B cell (primary cell): Measurements from ENCODE around the gene TEAD1. TPM values are rescaled to one million over a fixed set of nuclear protein-coding genes. Genes with fewer than 3 reads are reported as not detected.

Experiments
- ATAC-seq: fragments of 200-7000 bp; cut with Tn5 transposase; one replicate; pipeline ENCODE4 v1.10.0; 2021; ENCODE audit warnings: low read depth, mild to moderate bottlenecking, moderate number of reproducible peaks, moderate library complexity
- CTCF ChIA-PET: fragments of 350-600 bp; sonication (Branson Sonifier 250); formaldehyde crosslinking; loops from one replicate; lab custom pipeline; 2021; ENCODE audit warnings: antibody characterized with exemption, inconsistent platforms; lab: Charles Lee
- POLR2A ChIA-PET: fragments of 350-600 bp; sonication (Branson Sonifier 250); formaldehyde crosslinking; loops from one replicate; lab custom pipeline; 2021; ENCODE audit warnings: antibody characterized with exemption; lab: Charles Lee
- DNase-seq: peaks from one replicate; pipeline ENCODE4 v3.0.0; 2013
- H2AFZ ChIP-seq: 2 replicates; pipeline ENCODE4 v1.6.1; 2012; ENCODE audit warnings: mild to moderate bottlenecking, low read depth, low read length; ENCODE audit not compliant: insufficient read depth, poor library complexity, severe bottlenecking
- H3K27ac ChIP-seq, 2 donors: 1 replicate in 1 of 2; 2 replicates in 1 of 2; pipeline ENCODE4 v1.5.1; 2012 to 2013; ENCODE audit warnings: low read length in 2 of 2, mild to moderate bottlenecking in 2 of 2, moderate library complexity in 1 of 2
- H3K27me3 ChIP-seq, 4 experiments: fragments of 200-600 bp in 1 of 4; sonication (generic) in 1 of 4; replicated peaks in 1 of 4; 1 replicate in 2 of 4; 2 replicates in 2 of 4; pipeline versions ENCODE4 v1.6.1 to v1.7.0; 2013 to 2016; ENCODE audit warnings: low read length in 3 of 4, mild to moderate bottlenecking in 2 of 4, mixed read lengths in 1 of 4, moderate library complexity in 1 of 4; ENCODE audit not compliant: insufficient read depth in 4 of 4, control insufficient read depth in 3 of 4; ENCODE audit errors: control extremely low read depth in 1 of 4
- H3K36me3 ChIP-seq, 2 experiments: replicated peaks in 1 of 2; 1 replicate in 1 of 2; 2 replicates in 1 of 2; pipeline versions ENCODE4 v1.6.1 to v1.7.1; 2013; ENCODE audit warnings: low read length in 1 of 2; ENCODE audit not compliant: insufficient read depth in 2 of 2, control insufficient read depth in 1 of 2; ENCODE audit errors: control extremely low read depth in 1 of 2, extremely low read depth in 1 of 2
- H3K4me1 ChIP-seq, 2 donors: fragments of 200-600 bp in 1 of 2; sonication (generic) in 1 of 2; 1 replicate in 1 of 2; 2 replicates in 1 of 2; pipeline versions ENCODE4 v1.5.1 to v1.6.1; 2013 to 2017; ENCODE audit warnings: low read length in 2 of 2; ENCODE audit not compliant: control insufficient read depth in 2 of 2, insufficient read depth in 2 of 2
- H3K4me2 ChIP-seq: replicated peaks from 2 replicates; pipeline ENCODE3; 2012; ENCODE audit warnings: mild to moderate bottlenecking, low read depth, low read length; ENCODE audit not compliant: poor library complexity, severe bottlenecking
- H3K4me3 ChIP-seq, 5 experiments: fragments of 200-600 bp in 1 of 5; sonication (generic) in 1 of 5; 1 replicate in 3 of 5; 2 replicates in 2 of 5; pipeline versions ENCODE4 v1.5.1 to v1.7.0; 2011 to 2016; ENCODE audit warnings: low read length in 4 of 5, mild to moderate bottlenecking in 4 of 5, low read depth in 2 of 5, control low read depth in 1 of 5, moderate library complexity in 1 of 5; ENCODE audit not compliant: insufficient read depth in 1 of 5; ENCODE audit errors: control extremely low read depth in 1 of 5, extremely low read depth in 1 of 5
- H3K79me2 ChIP-seq: fragments of 200-600 bp; sonication (generic); one replicate; pipeline ENCODE4 v1.6.0; 2016; ENCODE audit warnings: low read length; ENCODE audit not compliant: control insufficient read depth, insufficient read depth
- H3K9ac ChIP-seq: fragments of 200-600 bp; sonication (generic); 2 replicates; pipeline ENCODE4 v1.6.1; 2017; ENCODE audit warnings: mild to moderate bottlenecking, low read length, moderate library complexity
- H3K9me3 ChIP-seq, 3 donors: one replicate each; pipeline versions ENCODE4 v1.6.1 to v1.7.1; 2013; ENCODE audit warnings: low read length in 2 of 3; ENCODE audit not compliant: control insufficient read depth in 2 of 3, insufficient read depth in 1 of 3; ENCODE audit errors: control extremely low read depth in 1 of 3
- H4K20me1 ChIP-seq: 2 replicates; pipeline ENCODE4 v1.6.0; 2012; ENCODE audit warnings: mild to moderate bottlenecking, low read length; ENCODE audit not compliant: insufficient read depth, control insufficient read depth, poor library complexity, severe bottlenecking
- H3K27ac Mint-ChIP-seq: one replicate; pipeline ENCODE4 v1.8.0; 2021; ENCODE audit warnings: mixed read lengths
- H3K27me3 Mint-ChIP-seq: one replicate; pipeline ENCODE4 v1.8.0; 2021; ENCODE audit warnings: mixed read lengths
- H3K4me1 Mint-ChIP-seq: one replicate; pipeline ENCODE4 v1.8.0; 2021; ENCODE audit warnings: mixed read lengths
- H3K4me3 Mint-ChIP-seq: one replicate; pipeline ENCODE4 v1.8.0; 2021; ENCODE audit warnings: mixed read lengths
- H3K9me3 Mint-ChIP-seq: one replicate; pipeline ENCODE4 v1.8.0; 2022; ENCODE audit warnings: mixed read lengths; ENCODE audit not compliant: insufficient read depth
- CTCF ChIP-seq: fragments of 200-600 bp; IDR thresholded peaks from one replicate; pipeline ENCODE4 v1.8.0; 2022; ENCODE audit warnings: antibody characterized with exemption, mild to moderate bottlenecking
- EZH2 ChIP-seq: IDR thresholded peaks from 2 replicates; pipeline ENCODE4 v1.6.1; 2012; ENCODE audit warnings: borderline replicate concordance, low read depth, mild to moderate bottlenecking, moderate library complexity, low read length; ENCODE audit not compliant: insufficient read depth, poor library complexity, severe bottlenecking
- WGBS: methylation state at CpG from one replicate; pipeline ENCODE4 v1.1.5; 2013; ENCODE audit warnings: missing lambda C conversion rate; ENCODE audit not compliant: insufficient coverage; 5-methylcytosine and 5-hydroxymethylcytosine counted together
- intact Hi-C: fragments of 100-400 bp; cut with micrococcal nuclease; formaldehyde crosslinking; loops from one replicate; pipeline ENCODE4 v1.10.0; 2022
- polyA plus RNA-seq: library from polyadenylated mRNA; depleted of rRNA; stranded (reverse); fragments of >200 nt; gene quantifications from 2 replicates; pipeline ENCODE4 v1.2.3, GENCODE V29; 2012
- total RNA-seq, 2 donors: library from RNA; stranded (reverse); fragments of 120-200 nt in 1 of 2; gene quantifications; 1 replicate in 1 of 2; 2 replicates in 1 of 2; pipeline versions ENCODE4 v1.2.3 to v1.2.4, GENCODE V29; 2013 to 2022

The TEAD1 gene
- total and polyA plus RNA-seq, 2 donors (not counting 1 experiment from before 2014, with no cell fraction given), result 0.30 TPM; not detected in 1

GRCh38 chr11:12966002-12966401, 291.8 kb downstream of the TEAD1 start:
- CTCF ChIA-PET, result interaction anchor here (0.8 kb wide), 1 partner anchor 419 kb away, joined by 3 read pairs; no protein-coding TSS in a partner anchor
- Mint-ChIP-seq H3K4me3 (no peak overlapping the region), H3K27me3 (peaks cover 19% of the 10 kb centered on the region), H3K9me3 (no peaks in the 10 kb centered on the region), H3K4me1 (no peaks in the 10 kb centered on the region), H3K27ac (no peak overlapping the region)
- Histone ChIP-seq H3K36me3 (no peaks in the 10 kb centered on the region), H3K4me1 (no peaks in the 10 kb centered on the region), H3K27ac (no peak overlapping the region), H3K9me3 (no peaks in the 10 kb centered on the region), H2AFZ (no peak overlapping the region), H3K9ac (no peak overlapping the region), H3K4me2 (no peak overlapping the region), H3K27me3 (no peaks in the 10 kb centered on the region), H4K20me1 (no peaks in the 10 kb centered on the region), H3K4me3 (no peak overlapping the region), H3K79me2 (no peaks in the 10 kb centered on the region)
- TF ChIP-seq CTCF, result no peak
- TF ChIP-seq EZH2, result no peak
- DNase-seq (no peak), ATAC-seq (no peak)
- POLR2A ChIA-PET, result no interaction called here
- intact Hi-C loops, result no loop called here
- WGBS, result 92% methylated on average over 5 of the region's 5 CpGs

GRCh38 chr11:12968101-12968500, 293.9 kb downstream of the TEAD1 start:
- intact Hi-C loops, result no loop called here
- no peak overlapping the region for H3K4me2 ChIP-seq

More at GRCh38 chr11:12968101-12968500, 293.9 kb downstream of the TEAD1 start:
- peaks cover 9% of the 10 kb centered on the region for H3K27me3 Mint-ChIP-seq
- DNase-seq, result no peak
- no peak overlapping the region for H3K27ac Mint-ChIP-seq
- POLR2A ChIA-PET, result no interaction called here
- H3K9me3 Mint-ChIP-seq, result no peaks in the 10 kb centered on the region
- H3K9me3 ChIP-seq, result no peaks in the 10 kb centered on the region
- 75% methylated on average over 1 of the region's 1 CpG for WGBS
- CTCF ChIA-PET, result no interaction called here
- H4K20me1 ChIP-seq, result no peaks in the 10 kb centered on the region
- no peak overlapping the region for H2AFZ ChIP-seq
- no peaks in the 10 kb centered on the region for H3K4me1 Mint-ChIP-seq
- H3K9ac ChIP-seq, result no peak overlapping the region
- H3K4me1 ChIP-seq, result no peaks in the 10 kb centered on the region
- H3K27me3 ChIP-seq, result no peaks in the 10 kb centered on the region
- H3K79me2 ChIP-seq, result no peaks in the 10 kb centered on the region
- no peak for TF ChIP-seq EZH2
- TF ChIP-seq CTCF, result no peak
- H3K4me3 ChIP-seq, result no peak overlapping the region
- no peaks in the 10 kb centered on the region for H3K36me3 ChIP-seq
- no peak for ATAC-seq
- H3K4me3 Mint-ChIP-seq, result no peak overlapping the region
- H3K27ac ChIP-seq, result no peak overlapping the region
